ENCODE results near the gene CBARP. TPM values are rescaled to one million over a fixed set of nuclear protein-coding genes. Genes with fewer than 3 reads are reported as not detected.
A peak's percentile ranks its signal among the peaks of the same experiment; 100 is the strongest.

The CBARP gene
- total RNA-seq (2021) (21.9 to 23.6 TPM (median 23.4 TPM) in 3 replicates), Bru-seq, nascent RNA (percentile 40 among the genes with signal in this experiment)
- long read RNA-seq, experiment 1, full-length matches to known transcripts = 24 of 76 reads
- long read RNA-seq, experiment 1, partial matches to known transcripts = 16 of 76 reads
- long read RNA-seq, experiment 1, other reads (novel, unspliced or antisense) = 36 of 76 reads
- long read RNA-seq, experiment 2, full-length matches to known transcripts = 4 of 19 reads
- long read RNA-seq, experiment 2, partial matches to known transcripts = 2 of 19 reads
- long read RNA-seq, experiment 2, other reads (novel, unspliced or antisense) = 13 of 19 reads
- long read RNA-seq, experiment 3 = 0 reads

GRCh38 chr19:1237754-1238368, at the start of gene CBARP:
TSS of gene CBARP (minus strand) at chr19:1238005. CDS start at chr19:1236100, 1,905 bp downstream.
- ATAC-seq (peak; percentile 6), DNase-seq (ENCODE audit: low spot score) (peak; percentile 54)
- Mint-ChIP-seq H3K36me3 (no peaks in the 10 kb centered on the region), H3K9me3 (no peaks in the 10 kb centered on the region), H3K27ac (peak within 1 kb of the TSS; percentile 87), H3K27me3 (ENCODE audit: low read depth) (peaks cover 4% of the 10 kb centered on the region; the same call in 1 of the 2 replicates), H3K4me3 (peak within 1 kb of the TSS; percentile 76), H3K4me1 (peaks cover 17% of the 10 kb centered on the region)
- POLR2A ChIA-PET = interaction anchor here (0.9 to 1.7 kb wide), 3 partner anchors 29 to 125 kb away, joined by 3 to 6 read pairs (median 4); partner anchors contain the start of gene CIRBP
- TF ChIP-seq USF2 (CRISPR knock-in tag; IDR thresholded peaks at IDR 0.05) (peak; percentile 78), JUN (CRISPR knock-in tag; IDR thresholded peaks at IDR 0.05) (no peak)
- CTCF ChIA-PET = interaction anchor here (0.6 to 9.7 kb wide), 8 partner anchors 15 to 173 kb away, joined by 3 to 648 read pairs (median 5); partner anchors contain the start of gene CIRBP

GRCh38 chr19:1286487-1287353, 48.9 kb upstream of the CBARP start:
- H3K36me3 Mint-ChIP-seq = no peaks in the 10 kb centered on the region
- peaks cover 13% of the 10 kb centered on the region for H3K4me1 Mint-ChIP-seq
- DNase-seq (ENCODE audit: low spot score) (no peak), ATAC-seq (no peak)
- ChIA-PET CTCF (interaction anchor here (0.5 to 2.1 kb wide), 4 partner anchors 21 to 158 kb away, joined by 3 to 8 read pairs (median 4); no protein-coding TSS in a partner anchor), POLR2A (no interaction called here)
- peaks cover 19% of the 10 kb centered on the region for H3K27me3 Mint-ChIP-seq (ENCODE audit: low read depth)
- no peak overlapping the region for H3K27ac Mint-ChIP-seq
- no peaks in the 10 kb centered on the region for H3K9me3 Mint-ChIP-seq
- peak overlapping the region; percentile 74 for H3K4me3 Mint-ChIP-seq
- TF ChIP-seq NR3C1 (CRISPR knock-in tag; conservative IDR thresholded peaks at IDR 0.05; ENCODE audit: low read depth) = no peak
- TF ChIP-seq, protein P1, sequence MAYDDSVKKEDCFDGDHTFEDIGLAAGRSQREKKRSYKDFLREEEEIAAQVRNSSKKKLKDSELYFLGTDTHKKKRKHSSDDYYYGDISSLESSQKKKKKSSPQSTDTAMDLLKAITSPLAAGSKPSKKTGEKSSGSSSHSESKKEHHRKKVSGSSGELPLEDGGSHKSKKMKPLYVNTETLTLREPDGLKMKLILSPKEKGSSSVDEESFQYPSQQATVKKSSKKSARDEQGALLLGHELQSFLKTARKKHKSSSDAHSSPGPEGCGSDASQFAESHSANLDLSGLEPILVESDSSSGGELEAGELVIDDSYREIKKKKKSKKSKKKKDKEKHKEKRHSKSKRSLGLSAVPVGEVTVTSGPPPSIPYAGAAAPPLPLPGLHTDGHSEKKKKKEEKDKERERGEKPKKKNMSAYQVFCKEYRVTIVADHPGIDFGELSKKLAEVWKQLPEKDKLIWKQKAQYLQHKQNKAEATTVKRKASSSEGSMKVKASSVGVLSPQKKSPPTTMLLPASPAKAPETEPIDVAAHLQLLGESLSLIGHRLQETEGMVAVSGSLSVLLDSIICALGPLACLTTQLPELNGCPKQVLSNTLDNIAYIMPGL (CRISPR knock-in tag; IDR thresholded peaks at IDR 0.05) = peak; percentile 3; the same call in 1 of the 2 replicates
- 0 out of 2 replicates have a peak, but pooled peaks have one; percentile 21 for TF ChIP-seq ZNF219 (CRISPR knock-in tag; IDR thresholded peaks at IDR 0.05; ENCODE audit: borderline replicate concordance)
- no peak for TF ChIP-seq SP1 (CRISPR knock-in tag; conservative IDR thresholded peaks at IDR 0.05)
- TF ChIP-seq, protein P2, sequence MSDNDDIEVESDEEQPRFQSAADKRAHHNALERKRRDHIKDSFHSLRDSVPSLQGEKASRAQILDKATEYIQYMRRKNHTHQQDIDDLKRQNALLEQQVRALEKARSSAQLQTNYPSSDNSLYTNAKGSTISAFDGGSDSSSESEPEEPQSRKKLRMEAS (CRISPR knock-in tag; IDR thresholded peaks at IDR 0.05) = no peak

GRCh38 chr19:1285737-1286360, 48.0 kb upstream of the CBARP start, which contains the start of gene EFNA2:
TSS of gene EFNA2 (plus strand) at chr19:1285873. CDS start at chr19:1286169, 296 bp downstream.
- CTCF ChIA-PET = interaction anchor here (0.9 to 2.8 kb wide), 2 partner anchors 26 to 41 kb away, joined by 4 to 15 read pairs; no protein-coding TSS in a partner anchor
- H3K4me1 Mint-ChIP-seq = peaks cover 13% of the 10 kb centered on the region
- H3K36me3 Mint-ChIP-seq = no peaks in the 10 kb centered on the region
- peak; percentile 14 for ATAC-seq
- DNase-seq (ENCODE audit: low spot score) = no peak
- peak within 1 kb of the TSS; percentile 74 for H3K4me3 Mint-ChIP-seq
- H3K27ac Mint-ChIP-seq = peak within 1 kb of the TSS; percentile 45; the same call in 1 of the 2 replicates
- H3K9me3 Mint-ChIP-seq = no peaks in the 10 kb centered on the region
- peaks cover 19% of the 10 kb centered on the region for H3K27me3 Mint-ChIP-seq (ENCODE audit: low read depth)
- POLR2A ChIA-PET = interaction anchor here (0.9 kb wide), 1 partner anchor 17 kb away, joined by 3 read pairs; the partner anchor contains the start of gene CIRBP
- TF ChIP-seq ZNF317 (CRISPR knock-in tag; IDR thresholded peaks at IDR 0.05; ENCODE audit: borderline replicate concordance, low read depth) (no peak), FOXJ3 (CRISPR knock-in tag; IDR thresholded peaks at IDR 0.05; ENCODE audit: borderline replicate concordance) (no peak)
- TF ChIP-seq, protein P3, sequence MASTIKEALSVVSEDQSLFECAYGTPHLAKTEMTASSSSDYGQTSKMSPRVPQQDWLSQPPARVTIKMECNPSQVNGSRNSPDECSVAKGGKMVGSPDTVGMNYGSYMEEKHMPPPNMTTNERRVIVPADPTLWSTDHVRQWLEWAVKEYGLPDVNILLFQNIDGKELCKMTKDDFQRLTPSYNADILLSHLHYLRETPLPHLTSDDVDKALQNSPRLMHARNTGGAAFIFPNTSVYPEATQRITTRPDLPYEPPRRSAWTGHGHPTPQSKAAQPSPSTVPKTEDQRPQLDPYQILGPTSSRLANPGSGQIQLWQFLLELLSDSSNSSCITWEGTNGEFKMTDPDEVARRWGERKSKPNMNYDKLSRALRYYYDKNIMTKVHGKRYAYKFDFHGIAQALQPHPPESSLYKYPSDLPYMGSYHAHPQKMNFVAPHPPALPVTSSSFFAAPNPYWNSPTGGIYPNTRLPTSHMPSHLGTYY (CRISPR knock-in tag; IDR thresholded peaks at IDR 0.05) = no peak
- TF ChIP-seq, protein P4, sequence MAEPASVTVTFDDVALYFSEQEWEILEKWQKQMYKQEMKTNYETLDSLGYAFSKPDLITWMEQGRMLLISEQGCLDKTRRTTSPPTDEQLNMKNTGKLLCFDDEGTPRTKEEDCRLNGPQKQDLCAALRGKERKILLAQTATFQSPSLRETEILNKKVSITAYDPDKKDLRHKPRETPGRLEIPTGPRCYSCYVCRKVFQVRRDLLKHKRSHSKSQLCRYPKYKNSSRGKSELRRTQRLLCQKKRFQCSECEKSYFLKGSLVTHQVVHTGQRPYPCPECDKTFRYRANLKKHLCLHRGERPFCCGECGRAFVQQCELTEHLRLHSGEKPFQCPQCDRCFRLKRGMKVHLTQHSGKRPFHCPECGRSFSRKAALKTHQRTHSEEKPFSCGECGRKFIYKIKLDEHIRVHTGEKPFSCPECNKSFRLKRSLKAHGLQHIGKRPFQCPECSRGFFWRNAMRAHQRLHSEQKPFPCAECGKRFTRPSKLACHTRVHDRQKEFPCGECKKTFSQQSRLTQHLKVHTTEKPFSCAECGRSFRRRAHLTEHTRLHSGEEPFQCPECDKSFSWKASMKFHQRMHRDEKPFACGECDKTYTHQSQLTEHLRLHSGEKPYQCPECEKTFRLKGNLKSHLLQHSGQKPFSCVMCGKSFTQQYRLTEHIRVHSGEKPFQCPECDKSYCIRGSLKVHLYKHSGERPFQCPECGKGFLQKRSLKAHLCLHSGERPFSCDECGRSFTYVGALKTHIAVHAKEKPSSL (CRISPR knock-in tag; conservative IDR thresholded peaks at IDR 0.05) = no peak
- TF ChIP-seq, protein P5, sequence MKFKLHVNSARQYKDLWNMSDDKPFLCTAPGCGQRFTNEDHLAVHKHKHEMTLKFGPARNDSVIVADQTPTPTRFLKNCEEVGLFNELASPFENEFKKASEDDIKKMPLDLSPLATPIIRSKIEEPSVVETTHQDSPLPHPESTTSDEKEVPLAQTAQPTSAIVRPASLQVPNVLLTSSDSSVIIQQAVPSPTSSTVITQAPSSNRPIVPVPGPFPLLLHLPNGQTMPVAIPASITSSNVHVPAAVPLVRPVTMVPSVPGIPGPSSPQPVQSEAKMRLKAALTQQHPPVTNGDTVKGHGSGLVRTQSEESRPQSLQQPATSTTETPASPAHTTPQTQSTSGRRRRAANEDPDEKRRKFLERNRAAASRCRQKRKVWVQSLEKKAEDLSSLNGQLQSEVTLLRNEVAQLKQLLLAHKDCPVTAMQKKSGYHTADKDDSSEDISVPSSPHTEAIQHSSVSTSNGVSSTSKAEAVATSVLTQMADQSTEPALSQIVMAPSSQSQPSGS (CRISPR knock-in tag; IDR thresholded peaks at IDR 0.05; ENCODE audit: borderline replicate concordance, low read depth) = no peak
- TF ChIP-seq, protein P6, sequence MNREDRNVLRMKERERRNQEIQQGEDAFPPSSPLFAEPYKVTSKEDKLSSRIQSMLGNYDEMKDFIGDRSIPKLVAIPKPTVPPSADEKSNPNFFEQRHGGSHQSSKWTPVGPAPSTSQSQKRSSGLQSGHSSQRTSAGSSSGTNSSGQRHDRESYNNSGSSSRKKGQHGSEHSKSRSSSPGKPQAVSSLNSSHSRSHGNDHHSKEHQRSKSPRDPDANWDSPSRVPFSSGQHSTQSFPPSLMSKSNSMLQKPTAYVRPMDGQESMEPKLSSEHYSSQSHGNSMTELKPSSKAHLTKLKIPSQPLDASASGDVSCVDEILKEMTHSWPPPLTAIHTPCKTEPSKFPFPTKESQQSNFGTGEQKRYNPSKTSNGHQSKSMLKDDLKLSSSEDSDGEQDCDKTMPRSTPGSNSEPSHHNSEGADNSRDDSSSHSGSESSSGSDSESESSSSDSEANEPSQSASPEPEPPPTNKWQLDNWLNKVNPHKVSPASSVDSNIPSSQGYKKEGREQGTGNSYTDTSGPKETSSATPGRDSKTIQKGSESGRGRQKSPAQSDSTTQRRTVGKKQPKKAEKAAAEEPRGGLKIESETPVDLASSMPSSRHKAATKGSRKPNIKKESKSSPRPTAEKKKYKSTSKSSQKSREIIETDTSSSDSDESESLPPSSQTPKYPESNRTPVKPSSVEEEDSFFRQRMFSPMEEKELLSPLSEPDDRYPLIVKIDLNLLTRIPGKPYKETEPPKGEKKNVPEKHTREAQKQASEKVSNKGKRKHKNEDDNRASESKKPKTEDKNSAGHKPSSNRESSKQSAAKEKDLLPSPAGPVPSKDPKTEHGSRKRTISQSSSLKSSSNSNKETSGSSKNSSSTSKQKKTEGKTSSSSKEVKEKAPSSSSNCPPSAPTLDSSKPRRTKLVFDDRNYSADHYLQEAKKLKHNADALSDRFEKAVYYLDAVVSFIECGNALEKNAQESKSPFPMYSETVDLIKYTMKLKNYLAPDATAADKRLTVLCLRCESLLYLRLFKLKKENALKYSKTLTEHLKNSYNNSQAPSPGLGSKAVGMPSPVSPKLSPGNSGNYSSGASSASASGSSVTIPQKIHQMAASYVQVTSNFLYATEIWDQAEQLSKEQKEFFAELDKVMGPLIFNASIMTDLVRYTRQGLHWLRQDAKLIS (CRISPR knock-in tag; IDR thresholded peaks at IDR 0.05; ENCODE audit: borderline replicate concordance) = no peak
